Fibroblast of villous mesenchyme (primary cell): ENCODE data around the gene IRF4. TPM values are rescaled to one million over a fixed set of nuclear protein-coding genes. Genes with fewer than 3 reads are reported as not detected.

Source experiments
- DNase-seq: peaks from one replicate; pipeline ENCODE4 v3.0.0-alpha.2; 2010; ENCODE audit warnings: low read depth
- H3K4me3 ChIP-seq: 2 replicates; pipeline ENCODE4 v1.5.1; 2011; ENCODE audit warnings: low read depth, mild to moderate bottlenecking, low read length
- total RNA-seq: library from RNA; depleted of rRNA; stranded (reverse); fragments of >200 nt; gene quantifications from 2 replicates; pipeline ENCODE4 v1.2.3, GENCODE V29; 2012
- TF ChIP-seq, protein P1 (sequence below): IDR thresholded peaks from 2 replicates; pipeline ENCODE4 v1.5.1; 2012; ENCODE audit warnings: low read depth, mild to moderate bottlenecking, low read length; ENCODE audit not compliant: insufficient read depth

IRF4 gene
- total RNA-seq, 1 donor = under 0.01 TPM

DNA sequence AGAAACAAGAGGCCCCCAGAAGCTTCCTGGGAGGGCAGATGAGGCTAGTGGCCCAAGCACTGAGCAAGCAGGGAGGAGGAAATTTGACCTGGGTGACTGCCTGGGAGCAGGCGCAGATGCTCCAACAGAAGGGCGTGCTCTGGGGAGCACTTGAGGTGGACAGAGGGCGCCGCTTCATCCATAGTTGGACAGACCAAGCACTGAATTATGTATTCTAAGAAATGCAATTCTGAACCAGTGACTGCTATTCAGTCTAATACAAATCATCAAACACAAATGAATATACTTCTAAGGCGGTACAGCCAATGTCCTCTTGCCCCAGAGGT lies 28.7 kb upstream of the IRF4 start:
- no peak for DNase-seq
- H3K4me3 ChIP-seq = no peak overlapping the region
- TF ChIP-seq, protein P1, sequence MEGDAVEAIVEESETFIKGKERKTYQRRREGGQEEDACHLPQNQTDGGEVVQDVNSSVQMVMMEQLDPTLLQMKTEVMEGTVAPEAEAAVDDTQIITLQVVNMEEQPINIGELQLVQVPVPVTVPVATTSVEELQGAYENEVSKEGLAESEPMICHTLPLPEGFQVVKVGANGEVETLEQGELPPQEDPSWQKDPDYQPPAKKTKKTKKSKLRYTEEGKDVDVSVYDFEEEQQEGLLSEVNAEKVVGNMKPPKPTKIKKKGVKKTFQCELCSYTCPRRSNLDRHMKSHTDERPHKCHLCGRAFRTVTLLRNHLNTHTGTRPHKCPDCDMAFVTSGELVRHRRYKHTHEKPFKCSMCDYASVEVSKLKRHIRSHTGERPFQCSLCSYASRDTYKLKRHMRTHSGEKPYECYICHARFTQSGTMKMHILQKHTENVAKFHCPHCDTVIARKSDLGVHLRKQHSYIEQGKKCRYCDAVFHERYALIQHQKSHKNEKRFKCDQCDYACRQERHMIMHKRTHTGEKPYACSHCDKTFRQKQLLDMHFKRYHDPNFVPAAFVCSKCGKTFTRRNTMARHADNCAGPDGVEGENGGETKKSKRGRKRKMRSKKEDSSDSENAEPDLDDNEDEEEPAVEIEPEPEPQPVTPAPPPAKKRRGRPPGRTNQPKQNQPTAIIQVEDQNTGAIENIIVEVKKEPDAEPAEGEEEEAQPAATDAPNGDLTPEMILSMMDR = no peak

DNA sequence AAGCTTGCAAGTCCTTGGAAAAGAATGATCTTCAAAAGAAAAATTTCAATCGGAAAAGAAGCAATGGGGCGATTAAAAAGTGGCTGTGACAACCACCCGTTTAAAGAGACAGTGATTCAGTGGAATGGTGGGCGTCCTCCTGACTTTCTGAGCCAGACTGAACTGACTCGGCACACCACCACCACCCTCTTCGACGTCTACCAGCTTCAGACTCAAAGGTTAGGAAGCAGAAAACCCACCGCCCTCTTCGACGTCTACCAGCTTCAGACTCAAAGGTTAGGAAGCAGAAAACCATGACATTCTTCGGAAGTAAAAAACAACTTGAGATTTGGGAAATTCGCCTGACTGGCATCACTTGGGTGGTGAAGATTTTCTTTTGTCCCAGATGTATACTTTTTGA lies 28.3 kb upstream of the IRF4 start:
- DNase-seq = no peak
- TF ChIP-seq, protein P1 = no peak
- H3K4me3 ChIP-seq = no peak overlapping the region

DNA sequence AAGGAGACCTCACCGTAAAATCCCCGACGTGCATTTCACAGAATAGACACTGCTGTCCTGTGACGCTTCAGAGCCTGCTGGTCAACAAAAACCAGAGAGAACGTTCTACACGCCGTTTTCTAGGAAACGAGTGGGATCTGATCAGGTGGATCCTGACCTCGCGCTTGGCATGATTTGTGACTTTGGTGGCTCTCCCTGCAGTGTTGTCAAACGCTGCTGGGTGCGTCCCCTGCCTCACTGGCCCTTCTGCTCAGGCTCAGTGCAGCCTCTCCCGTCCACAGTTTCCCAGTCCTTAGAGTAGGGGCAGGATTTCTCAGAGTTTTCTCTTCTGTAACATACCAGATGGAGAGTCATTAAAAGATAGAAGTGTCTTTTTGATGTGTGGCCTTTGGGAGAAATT lies 27.6 kb upstream of the IRF4 start:
- TF ChIP-seq, protein P1 = no peak
- H3K4me3 ChIP-seq = no peak overlapping the region
- DNase-seq = no peak

DNA sequence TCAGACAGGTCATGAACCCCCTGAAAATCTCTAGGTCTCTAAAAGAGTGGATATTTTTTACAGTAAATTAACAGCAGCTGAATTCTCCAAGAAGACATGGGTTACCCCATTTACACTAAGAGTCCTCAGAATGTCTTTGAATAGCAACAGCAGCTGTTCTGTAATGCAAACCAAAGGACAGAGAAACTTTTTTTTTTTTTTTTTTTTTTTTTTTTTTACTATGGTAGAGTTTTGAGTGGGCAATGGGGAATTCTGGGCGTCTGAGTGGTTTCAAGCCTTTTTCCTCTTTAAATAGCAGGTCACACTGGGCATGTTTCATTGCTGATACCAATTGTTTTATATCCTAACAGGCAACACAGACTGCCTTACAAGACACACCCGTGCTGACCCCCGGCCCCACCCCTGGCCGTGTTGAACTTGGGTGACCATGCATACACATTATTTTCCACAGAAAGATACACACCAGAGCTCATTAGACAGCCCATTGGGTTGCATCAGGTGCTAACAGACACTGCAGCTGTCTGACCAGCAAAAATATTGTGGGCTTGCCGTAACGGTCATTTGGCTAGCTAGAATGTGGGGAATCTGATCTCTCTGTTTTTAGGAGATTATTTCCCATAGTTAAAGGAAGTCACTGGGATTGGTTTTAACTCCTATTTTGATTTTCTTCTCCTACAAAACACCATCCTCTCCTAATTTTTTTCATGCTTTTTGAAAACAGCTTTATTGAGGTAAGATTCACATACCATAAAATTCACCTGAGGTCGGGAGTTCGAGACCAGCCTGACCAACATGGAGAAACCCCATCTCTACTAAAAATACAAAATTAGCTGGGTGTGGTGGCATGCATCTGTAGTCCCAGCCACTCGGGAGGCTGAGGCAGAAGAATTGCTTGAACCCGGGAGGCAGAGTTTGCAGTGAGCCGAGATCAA lies 26.7 kb upstream of the IRF4 start:
- no peak overlapping the region for H3K4me3 ChIP-seq
- DNase-seq = no peak
- TF ChIP-seq, protein P1 = no peak

DNA sequence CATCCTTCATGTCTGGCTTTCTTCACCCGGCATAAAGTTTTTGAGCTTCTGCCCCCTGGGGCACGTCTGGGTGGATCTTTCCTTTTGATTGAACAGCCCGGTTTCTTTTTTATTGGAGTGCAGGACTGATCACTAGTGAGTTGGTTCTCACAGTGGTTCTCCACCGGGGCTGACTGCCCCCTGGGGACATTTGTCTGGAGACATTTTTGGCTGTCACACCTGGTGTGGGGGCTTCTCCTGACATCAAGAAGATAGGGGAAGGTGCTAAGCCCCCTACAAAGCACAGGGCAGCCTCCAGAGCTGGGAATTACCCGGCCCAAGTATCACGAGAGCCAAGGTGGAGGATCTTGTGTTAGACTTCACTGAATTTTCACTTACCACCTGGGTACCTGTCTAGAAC lies 25.7 kb upstream of the IRF4 start:
- TF ChIP-seq, protein P1 = no peak
- DNase-seq = no peak
- no peak overlapping the region for H3K4me3 ChIP-seq

DNA sequence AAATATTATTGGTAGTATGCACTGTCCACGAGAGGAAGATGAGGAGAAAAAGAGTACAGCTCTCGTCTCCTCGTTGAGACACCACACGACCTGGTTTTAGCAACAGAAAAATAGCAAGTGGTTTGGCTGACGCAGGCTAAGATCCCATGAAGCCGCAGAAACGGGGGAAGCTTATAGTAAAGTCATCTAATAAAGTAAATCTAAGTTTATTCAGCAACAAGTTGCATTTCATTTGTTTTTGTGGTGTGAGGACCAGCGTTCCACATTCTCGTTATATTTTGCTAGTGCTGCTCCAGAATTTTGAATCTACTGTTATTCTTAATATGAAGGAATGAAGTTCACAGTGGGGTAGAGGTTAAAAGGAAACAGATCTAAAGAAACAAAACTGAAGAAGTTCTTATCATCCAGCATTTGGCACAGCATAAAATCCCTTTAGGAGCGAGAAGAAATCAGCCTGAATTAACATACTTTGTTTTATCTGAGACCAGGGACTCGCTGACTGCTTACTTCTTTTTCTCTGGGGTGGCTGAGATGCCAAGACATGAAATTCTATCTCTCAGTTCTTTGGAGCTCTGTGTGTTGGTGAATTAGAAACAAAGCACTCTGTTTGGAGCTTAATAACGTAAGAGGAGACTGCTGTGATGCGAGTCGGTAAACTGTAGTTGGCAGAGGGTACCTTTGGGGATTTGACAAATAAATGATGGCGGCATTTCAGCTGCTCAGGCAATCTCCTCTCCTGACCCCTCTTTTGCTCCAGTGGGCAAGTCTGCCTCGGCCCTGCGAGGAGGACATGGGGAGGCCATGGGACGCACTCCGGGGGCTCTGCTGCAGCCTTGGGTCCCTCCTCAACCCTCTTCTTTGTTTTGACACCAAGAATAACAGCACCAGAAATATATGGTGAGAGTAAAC lies 24.9 kb upstream of the IRF4 start:
- no peak for DNase-seq
- TF ChIP-seq, protein P1 = no peak
- H3K4me3 ChIP-seq = no peak overlapping the region
